GM19099 (cell line): ENCODE measurements around the gene SUCO.

Experiments
- POLR2A ChIP-seq: IDR thresholded peaks from 3 replicates; pipeline ENCODE4 v1.6.1; 2011; ENCODE audit warnings: low read depth; ENCODE audit not compliant: insufficient read length; ENCODE audit errors: extremely low read depth

SUCO gene

GRCh38 chr1:172532700-172533512, at the start of gene SUCO:
TSS of gene SUCO (plus strand) at chr1:172533150. CDS start at chr1:172533436, 286 bp downstream.
- TF ChIP-seq POLR2A = peak; percentile 93

- TF ChIP-seq POLR2A = no peak
Measured at GRCh38 chr1:172483448-172483847, 49.5 kb upstream of the SUCO start.

- TF ChIP-seq POLR2A = no peak
Measured at GRCh38 chr1:172484252-172484651, 48.7 kb upstream of the SUCO start.

- TF ChIP-seq POLR2A = no peak
Measured at GRCh38 chr1:172485626-172486025, 47.3 kb upstream of the SUCO start.

GRCh38 chr1:172486805-172487454, 46.0 kb upstream of the SUCO start:
- no peak for TF ChIP-seq POLR2A

- TF ChIP-seq POLR2A = no peak
Measured at GRCh38 chr1:172487550-172487949, 45.4 kb upstream of the SUCO start.

GRCh38 chr1:172488393-172488792, 44.6 kb upstream of the SUCO start:
- no peak for TF ChIP-seq POLR2A

- TF ChIP-seq POLR2A = no peak
Measured at GRCh38 chr1:172489847-172490246, 43.1 kb upstream of the SUCO start.

GRCh38 chr1:172492421-172492820, 40.5 kb upstream of the SUCO start:
- TF ChIP-seq POLR2A = no peak

- TF ChIP-seq POLR2A = no peak
Measured at GRCh38 chr1:172494166-172494565, 38.8 kb upstream of the SUCO start.

- no peak for TF ChIP-seq POLR2A
Measured at GRCh38 chr1:172496678-172497077, 36.3 kb upstream of the SUCO start.

- no peak for TF ChIP-seq POLR2A
Measured at GRCh38 chr1:172497230-172497629, 35.7 kb upstream of the SUCO start.

GRCh38 chr1:172498857-172499256, 34.1 kb upstream of the SUCO start:
- TF ChIP-seq POLR2A = no peak

- TF ChIP-seq POLR2A = no peak
Measured at GRCh38 chr1:172499636-172500141, 33.3 kb upstream of the SUCO start.

- TF ChIP-seq POLR2A = no peak
Measured at GRCh38 chr1:172500207-172500606, 32.7 kb upstream of the SUCO start.

GRCh38 chr1:172507741-172508140, 25.2 kb upstream of the SUCO start:
- TF ChIP-seq POLR2A = no peak
